D721Med (cell line): ENCODE measurements around the gene GPR137C.

ENCODE experiments used
- DNase-seq: peaks from one replicate; pipeline ENCODE4 v3.0.0; 2011; ENCODE audit warnings: low spot score; ENCODE audit not compliant: insufficient read length
- FAIRE-seq: peaks from 2 replicates; lab custom pipeline; 2011; peaks lifted over from hg19 to GRCh38; lab: Jason Lieb, UNC
- CTCF ChIP-seq: IDR thresholded peaks from 2 replicates; pipeline ENCODE4 v1.5.1; 2012; ENCODE audit warnings: mild to moderate bottlenecking, control low read depth; ENCODE audit not compliant: insufficient read depth; ENCODE audit errors: missing control alignments

GPR137C gene

DNA sequence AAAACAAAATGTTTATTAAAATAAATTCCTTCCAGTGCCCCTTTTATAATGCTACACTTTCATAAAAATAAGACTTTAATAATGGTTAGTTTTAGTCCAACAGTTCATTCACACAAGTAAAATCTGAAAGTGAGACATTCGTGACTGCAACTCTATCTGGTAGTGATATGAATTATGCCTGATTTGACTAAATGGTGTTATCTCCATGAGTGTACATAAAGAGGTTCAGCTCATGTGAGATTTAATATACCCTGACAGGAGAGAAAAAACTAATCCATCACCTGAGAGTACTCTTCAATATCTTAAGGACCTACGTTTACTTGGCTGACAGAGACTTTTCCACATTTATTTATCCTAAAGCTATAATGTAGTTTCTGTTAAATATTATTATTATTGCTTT, 108.7 kb downstream of the GPR137C start:
- no peak for DNase-seq
- TF ChIP-seq CTCF: no peak
- FAIRE-seq: no peak

- no peak for TF ChIP-seq CTCF
- no peak for DNase-seq
- FAIRE-seq: no peak
These were observed 111.2 kb downstream of the GPR137C start for GRCh38 chr14:52663850-52664249.

GRCh38 chr14:52678591-52678990, 126.0 kb downstream of the GPR137C start:
- FAIRE-seq: no peak
- TF ChIP-seq CTCF: no peak
- DNase-seq: no peak

DNA sequence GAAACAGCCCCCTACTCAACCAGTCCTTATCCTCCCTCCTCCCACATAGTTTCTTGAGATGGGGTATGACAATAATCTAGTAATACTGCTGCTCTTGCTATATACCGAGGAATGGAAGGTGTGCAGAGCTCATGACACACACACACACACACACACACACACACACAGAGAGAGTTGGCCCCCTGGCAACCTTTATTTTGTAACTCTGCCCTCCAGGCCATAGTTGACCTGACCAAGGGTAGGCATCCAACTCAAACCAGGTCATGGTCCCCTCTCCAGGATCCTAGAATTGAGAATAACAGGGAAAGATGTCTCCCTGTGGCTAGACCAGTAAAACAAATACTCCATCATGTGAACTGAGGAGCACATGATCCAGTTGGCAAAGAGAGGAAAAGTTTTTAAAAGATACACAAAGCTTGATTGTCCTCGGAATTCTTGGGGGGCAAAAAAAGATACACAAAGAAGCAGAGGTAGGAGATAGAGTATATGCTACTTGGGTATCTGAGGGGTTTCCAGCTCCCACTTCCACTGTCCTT, 131.4 kb downstream of the GPR137C start:
- TF ChIP-seq CTCF: no peak
- DNase-seq: no peak
- FAIRE-seq: no peak

- DNase-seq: no peak
- TF ChIP-seq CTCF: no peak
- no peak for FAIRE-seq
These were observed 133.5 kb downstream of the GPR137C start for GRCh38 chr14:52686176-52686575.
